Measurements from ENCODE around the gene KIAA1958. TPM values are rescaled to one million over a fixed set of nuclear protein-coding genes. Genes with fewer than 3 reads are reported as not detected.

KIAA1958 gene
- total RNA-seq, 2 donors from 2014 or later = 7.0 to 42.8 TPM

- intact Hi-C loops (cut with DNase I) = loop anchor here (10.0 kb wide), 1 partner anchor 257 kb away; no protein-coding TSS in a partner anchor
Observed at GRCh38 chr9:112447283-112447761, 39.3 kb upstream of the KIAA1958 start.

GRCh38 chr9:112462855-112463254 is 23.8 kb upstream of the KIAA1958 start:
- Histone ChIP-seq H3K9me3 (no peaks in the 10 kb centered on the region), H3K27me3 (replicated peaks; ENCODE audit: insufficient read depth) (no peaks in the 10 kb centered on the region), H3K27ac (no peak overlapping the region), H3K4me1 (replicated peaks) (no peaks in the 10 kb centered on the region), H3K36me3 (no peaks in the 10 kb centered on the region), H3K4me3 (no peak overlapping the region)
- intact Hi-C loops (cut with DNase I) = no loop called here
- TF ChIP-seq CTCF (IDR thresholded peaks at IDR 0.05) (no peak), POLR2A (IDR thresholded peaks at IDR 0.05) (no peak), POLR2AphosphoS5 (IDR thresholded peaks at IDR 0.05) (no peak)
- 91% methylated on average over 1 of the region's 1 CpG for WGBS
- no peak for DNase-seq (ENCODE audit: low spot score)

More at GRCh38 chr9:112447283-112447761, 39.3 kb upstream of the KIAA1958 start:
- Histone ChIP-seq H3K36me3 (no peaks in the 10 kb centered on the region), H3K4me3 (no peak overlapping the region), H3K4me1 (replicated peaks) (no peaks in the 10 kb centered on the region), H3K27ac (no peak overlapping the region), H3K27me3 (replicated peaks; ENCODE audit: insufficient read depth) (no peaks in the 10 kb centered on the region), H3K9me3 (no peaks in the 10 kb centered on the region)
- TF ChIP-seq POLR2AphosphoS5 (IDR thresholded peaks at IDR 0.05) (no peak), POLR2A (IDR thresholded peaks at IDR 0.05) (no peak), CTCF (IDR thresholded peaks at IDR 0.05) (no peak)
- DNase-seq (ENCODE audit: low spot score) = no peak
- WGBS = 14% methylated on average over 2 of the region's 2 CpGs

GRCh38 chr9:112465352-112465751 is 21.3 kb upstream of the KIAA1958 start:
- Histone ChIP-seq H3K9me3 (no peaks in the 10 kb centered on the region), H3K36me3 (no peaks in the 10 kb centered on the region), H3K27me3 (replicated peaks; ENCODE audit: insufficient read depth) (no peaks in the 10 kb centered on the region), H3K4me1 (replicated peaks) (no peaks in the 10 kb centered on the region), H3K4me3 (no peak overlapping the region), H3K27ac (no peak overlapping the region)
- intact Hi-C loops (cut with DNase I) = no loop called here
- WGBS = 95% methylated on average over 4 of the region's 4 CpGs
- TF ChIP-seq POLR2AphosphoS5 (IDR thresholded peaks at IDR 0.05) = no peak
- TF ChIP-seq CTCF (IDR thresholded peaks at IDR 0.05) = no peak
- TF ChIP-seq POLR2A (IDR thresholded peaks at IDR 0.05) = no peak
- no peak for DNase-seq (ENCODE audit: low spot score)

- no peak overlapping the region for H3K27ac ChIP-seq
- no peaks in the 10 kb centered on the region for H3K4me1 ChIP-seq (replicated peaks)
- no peaks in the 10 kb centered on the region for H3K27me3 ChIP-seq (replicated peaks; ENCODE audit: insufficient read depth)
- TF ChIP-seq POLR2AphosphoS5 (IDR thresholded peaks at IDR 0.05) (no peak), CTCF (IDR thresholded peaks at IDR 0.05) (no peak), POLR2A (IDR thresholded peaks at IDR 0.05) (no peak)
- no peaks in the 10 kb centered on the region for H3K9me3 ChIP-seq
- no peaks in the 10 kb centered on the region for H3K36me3 ChIP-seq
- no peak overlapping the region for H3K4me3 ChIP-seq
- 77% methylated on average over 3 of the region's 3 CpGs for WGBS
- no peak for DNase-seq (ENCODE audit: low spot score)
- intact Hi-C loops (cut with DNase I) = no loop called here
Observed at GRCh38 chr9:112472996-112473395, 13.6 kb upstream of the KIAA1958 start.

- intact Hi-C loops (cut with DNase I) = no loop called here
- 100% methylated on average over 2 of the region's 2 CpGs for WGBS
- no peaks in the 10 kb centered on the region for H3K9me3 ChIP-seq
- DNase-seq (ENCODE audit: low spot score) = no peak
- H3K4me1 ChIP-seq (replicated peaks) = no peaks in the 10 kb centered on the region
- no peak overlapping the region for H3K27ac ChIP-seq
- H3K4me3 ChIP-seq = no peak overlapping the region
- TF ChIP-seq POLR2A (IDR thresholded peaks at IDR 0.05) (no peak), CTCF (IDR thresholded peaks at IDR 0.05) (no peak), POLR2AphosphoS5 (IDR thresholded peaks at IDR 0.05) (no peak)
- H3K36me3 ChIP-seq = no peaks in the 10 kb centered on the region
- no peaks in the 10 kb centered on the region for H3K27me3 ChIP-seq (replicated peaks; ENCODE audit: insufficient read depth)
Observed at GRCh38 chr9:112473986-112474385, 12.6 kb upstream of the KIAA1958 start.
